GM19240 (cell line): ENCODE data around the gene CECR2.

Experiments used
- DNase-seq: peaks from one replicate; pipeline ENCODE4 v3.0.0; 2011; ENCODE audit warnings: low spot score; ENCODE audit not compliant: insufficient read length

CECR2 gene

DNA sequence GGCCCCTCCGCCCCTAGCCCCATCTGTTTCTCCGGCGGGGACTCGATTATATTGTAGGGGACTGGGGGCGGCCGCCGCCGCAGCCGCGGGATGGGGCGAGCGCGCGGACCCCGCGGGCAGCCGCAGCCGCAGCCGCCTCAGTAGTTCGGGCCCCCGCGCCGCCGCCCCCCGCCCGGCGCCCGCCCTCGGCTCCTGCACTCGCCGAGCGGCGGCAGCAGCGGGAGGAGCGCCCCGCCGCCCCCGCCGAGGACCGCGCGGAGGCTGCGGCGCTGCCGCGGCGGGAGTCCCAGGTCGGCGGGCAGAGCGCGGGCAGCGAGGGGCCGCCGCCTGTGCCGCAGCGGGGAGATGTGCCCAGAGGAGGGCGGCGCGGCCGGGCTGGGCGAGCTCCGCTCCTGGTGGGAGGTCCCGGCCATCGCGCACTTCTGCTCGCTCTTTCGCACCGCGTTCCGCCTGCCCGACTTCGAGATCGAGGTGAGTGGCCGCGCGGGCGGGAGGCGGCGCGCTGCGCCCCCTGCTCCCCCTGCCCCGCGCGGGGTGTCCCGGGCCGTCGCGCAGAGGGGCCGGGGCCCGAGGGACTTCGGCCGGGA, at the start of gene CECR2:
Gene CECR2, plus strand, starts transcription at position 22 of the 587 bp plus-strand sequence. Its CDS starts 324 bp downstream, at position 346.
- no peak for DNase-seq

DNA sequence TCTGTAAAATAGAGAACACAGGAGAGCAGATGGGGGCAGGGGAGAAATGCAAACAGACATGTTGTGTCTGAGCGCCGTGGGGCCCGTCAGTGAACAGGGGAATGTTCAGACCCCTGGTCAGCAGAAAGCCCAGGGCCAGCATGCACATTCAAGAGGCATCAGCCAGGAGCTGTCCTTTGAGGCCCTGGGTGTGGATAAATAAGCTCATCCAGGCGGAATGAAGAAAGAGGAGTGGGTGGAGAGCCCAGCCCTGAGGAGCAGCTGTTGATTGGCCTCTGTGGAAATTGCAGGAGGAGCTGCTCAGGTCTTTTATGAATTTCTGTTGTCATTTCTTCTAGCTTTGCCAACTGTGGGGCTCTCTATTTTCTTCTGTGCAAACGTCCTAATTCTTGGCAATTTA, 49.7 kb upstream of the CECR2 start:
- no peak for DNase-seq

GRCh38 chr22:17322511-17322910, 46.7 kb upstream of the CECR2 start:
- DNase-seq = no peak

DNA sequence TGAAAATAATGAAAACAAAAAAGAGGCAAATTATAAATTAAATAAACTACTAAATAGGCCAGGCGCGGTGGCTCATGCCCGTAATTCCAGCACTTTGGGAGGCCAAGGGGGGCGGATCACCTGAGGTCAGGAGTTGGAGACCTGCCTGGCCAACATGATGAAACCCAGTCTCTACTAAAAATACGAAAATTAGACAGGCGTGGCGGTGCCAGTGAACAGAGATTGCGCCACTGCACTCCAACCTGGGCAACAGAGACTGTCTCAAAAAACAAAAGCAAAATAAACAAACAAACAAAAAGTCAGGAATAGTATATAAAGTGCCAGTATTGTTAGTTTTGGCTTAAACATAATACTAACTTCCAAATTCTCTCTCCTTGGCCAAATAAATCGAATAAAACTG, 37.6 kb upstream of the CECR2 start:
- no peak for DNase-seq

DNA sequence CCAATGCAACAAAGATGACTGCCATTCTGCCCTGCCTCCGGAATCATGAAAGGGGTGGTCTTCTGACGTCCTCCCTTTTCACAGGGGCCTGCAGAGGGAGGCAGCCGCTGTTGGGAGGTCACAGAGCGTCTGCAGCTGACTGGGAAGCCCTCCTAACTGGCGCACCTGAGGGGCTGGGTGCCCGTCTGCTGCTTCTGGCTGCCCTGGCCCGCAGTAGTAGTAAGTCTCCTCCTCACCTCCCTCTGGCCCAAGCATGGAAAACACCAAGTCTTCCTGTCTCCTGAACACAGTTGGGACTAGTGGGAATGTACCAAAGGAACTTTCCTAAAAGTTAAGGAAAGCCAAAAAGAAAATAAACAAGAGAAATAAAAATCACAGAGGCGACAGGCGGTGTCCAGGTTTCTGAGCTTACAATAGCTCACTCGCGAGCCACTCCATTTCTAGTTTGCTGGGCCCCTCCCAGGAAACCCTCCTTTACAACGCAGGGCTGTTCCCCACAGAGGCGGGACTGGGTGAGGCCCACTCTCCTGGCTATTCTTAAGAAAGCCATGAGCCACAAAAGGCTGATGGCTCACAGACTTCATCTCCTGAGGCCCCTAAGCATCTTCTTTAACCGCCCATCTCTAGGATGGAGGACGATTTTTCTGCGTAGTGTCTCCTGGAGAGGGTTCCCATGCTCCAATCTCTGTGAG, 37.0 kb upstream of the CECR2 start:
- no peak for DNase-seq

DNA sequence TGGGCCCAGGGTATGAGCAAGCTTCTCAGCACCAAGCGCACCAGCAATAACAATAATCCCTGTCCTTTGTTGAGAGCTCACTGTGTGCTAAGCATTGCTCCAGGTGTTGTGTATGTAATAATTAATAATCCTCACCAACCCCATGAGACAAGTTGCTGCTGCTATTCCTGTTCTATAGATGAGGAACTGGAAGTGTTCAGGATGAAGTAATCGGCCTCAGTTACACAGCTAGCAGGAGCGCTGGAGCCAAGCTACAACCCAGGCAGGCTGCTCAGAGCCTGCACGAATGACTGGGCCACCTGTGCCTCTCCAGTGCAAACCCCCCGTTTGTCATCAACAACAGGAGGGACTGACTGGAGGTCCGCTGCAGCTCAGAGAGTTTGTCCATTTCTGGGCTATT, 35.2 kb upstream of the CECR2 start:
- no peak for DNase-seq

- no peak for DNase-seq
Observed at GRCh38 chr22:17334983-17335382, 34.3 kb upstream of the CECR2 start.

GRCh38 chr22:17336061-17336460, 33.2 kb upstream of the CECR2 start:
- no peak for DNase-seq

GRCh38 chr22:17337639-17338038, 31.6 kb upstream of the CECR2 start:
- DNase-seq = no peak

GRCh38 chr22:17339095-17339693, 30.1 kb upstream of the CECR2 start:
- no peak for DNase-seq

DNA sequence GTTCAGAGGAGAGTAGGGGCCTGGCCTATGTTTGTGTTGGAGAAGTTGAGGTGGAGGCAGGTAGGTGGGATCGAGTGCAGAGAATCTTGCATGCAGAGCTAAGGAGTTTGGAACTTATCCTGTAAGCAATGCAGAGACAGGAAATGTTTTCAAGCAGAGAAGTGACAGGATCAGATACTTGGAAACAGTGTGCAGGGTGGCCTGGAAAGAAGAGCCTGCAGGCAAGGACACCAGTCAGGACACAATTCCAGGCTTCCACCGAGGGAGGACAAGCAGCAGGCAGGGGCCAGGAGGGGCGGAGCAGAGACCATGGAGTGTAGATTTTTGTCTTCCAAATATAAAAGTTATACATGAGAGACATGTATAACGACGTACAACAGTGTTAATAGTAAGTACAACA, 26.9 kb upstream of the CECR2 start:
- DNase-seq = no peak

DNA sequence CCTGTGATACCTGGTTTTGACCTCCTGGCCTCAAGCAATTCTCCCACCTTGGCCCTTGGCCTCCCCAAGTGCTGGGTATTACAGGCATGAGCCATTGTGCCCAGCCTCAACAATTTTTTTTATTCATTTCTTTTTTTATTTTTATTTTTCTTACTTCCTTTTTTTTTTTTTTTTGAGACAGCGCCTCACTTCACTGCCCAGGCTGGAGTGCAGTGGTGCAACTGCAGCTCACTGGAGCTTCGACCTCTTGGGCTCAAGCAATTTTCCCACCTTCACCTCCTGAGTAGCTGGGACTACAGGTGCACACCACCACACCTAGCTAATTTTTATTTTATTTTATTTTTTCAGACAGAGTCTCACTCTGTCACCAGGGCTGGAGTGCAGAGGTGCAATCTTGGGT, 25.5 kb upstream of the CECR2 start:
- no peak for DNase-seq

- DNase-seq = no peak
Observed at GRCh38 chr22:17346578-17346977, 22.7 kb upstream of the CECR2 start.

DNA sequence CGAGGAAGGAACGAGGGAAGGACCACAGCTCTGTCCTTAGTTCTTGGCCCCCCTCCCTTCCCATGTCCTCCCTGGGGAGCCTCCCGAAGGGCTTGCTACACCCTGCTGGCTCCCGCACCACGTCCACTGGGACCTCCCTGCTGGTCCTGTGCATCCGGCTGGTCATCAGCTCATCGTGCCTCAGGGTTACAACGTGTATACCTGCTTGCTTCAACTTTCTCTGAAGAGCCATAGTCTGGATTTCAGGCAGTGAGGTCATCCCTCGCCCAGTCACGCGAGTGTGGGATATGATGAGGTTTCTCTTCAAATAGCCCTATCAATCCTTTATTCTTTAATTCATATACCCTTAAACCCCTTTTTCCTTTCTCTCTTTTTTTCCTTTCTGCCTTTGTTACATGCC, 21.5 kb upstream of the CECR2 start:
- DNase-seq = no peak

GRCh38 chr22:17348464-17349103, 20.7 kb upstream of the CECR2 start:
- DNase-seq = no peak

DNA sequence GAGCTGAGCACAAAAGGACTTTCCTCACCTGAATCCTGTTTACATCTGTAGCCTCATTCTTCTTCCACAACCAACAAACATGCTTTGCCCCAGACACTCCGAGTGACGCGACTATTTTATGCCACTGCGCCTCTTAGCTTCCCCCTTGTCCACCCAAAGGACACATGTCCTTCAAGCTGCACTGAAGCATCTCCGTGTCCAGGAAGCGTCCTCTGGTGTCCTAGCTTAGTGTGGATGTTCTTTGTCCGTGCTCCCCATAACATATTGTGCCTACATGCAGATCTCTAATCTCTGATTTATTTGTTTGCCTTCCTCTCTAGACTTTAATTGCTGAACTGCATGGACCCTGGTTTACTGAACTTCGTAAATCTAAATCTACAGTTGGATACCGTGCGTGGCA, 20.1 kb upstream of the CECR2 start:
- no peak for DNase-seq

- no peak for DNase-seq
Observed at GRCh38 chr22:17350292-17350691, 19.0 kb upstream of the CECR2 start.

DNA sequence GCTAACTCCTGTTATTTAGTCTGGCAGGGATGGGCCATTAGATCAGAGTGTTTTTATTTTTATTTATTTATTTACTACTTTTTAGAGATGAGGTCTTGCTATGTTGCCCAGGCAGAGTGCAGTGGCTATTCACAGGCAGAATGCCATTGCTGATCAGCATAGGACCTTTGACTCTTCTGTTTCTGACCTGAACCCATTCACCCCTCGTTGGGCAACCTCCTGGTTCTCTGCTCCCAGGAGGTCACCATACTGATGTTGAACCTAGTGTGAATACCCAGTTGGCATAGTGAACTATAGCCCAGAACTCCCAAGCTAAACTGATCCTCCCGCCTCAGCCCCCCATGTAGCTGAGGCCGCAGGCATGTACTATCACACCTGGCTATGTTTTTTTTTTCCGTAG, 16.5 kb upstream of the CECR2 start:
- no peak for DNase-seq

DNA sequence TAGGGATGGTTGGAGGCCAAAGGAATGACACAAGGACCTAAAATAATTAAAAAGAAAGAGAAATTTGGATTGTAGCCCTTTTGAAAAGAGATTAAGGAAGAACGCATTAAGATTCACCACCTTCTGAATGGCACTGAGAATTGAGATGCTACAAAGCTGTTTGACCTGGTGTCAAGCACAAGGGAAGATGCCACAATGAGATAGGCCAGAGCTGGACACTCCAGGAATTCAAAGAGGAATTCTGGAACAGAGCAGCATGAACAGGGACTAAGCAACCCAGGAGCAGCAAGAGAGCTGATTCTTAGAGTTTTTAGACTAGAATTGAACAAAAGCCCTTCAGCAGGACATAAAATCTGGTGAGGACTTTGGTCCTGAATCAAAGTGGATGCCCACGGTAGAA, 11.6 kb upstream of the CECR2 start:
- DNase-seq = no peak

GRCh38 chr22:17358415-17358814, 10.8 kb upstream of the CECR2 start:
- DNase-seq = no peak

DNA sequence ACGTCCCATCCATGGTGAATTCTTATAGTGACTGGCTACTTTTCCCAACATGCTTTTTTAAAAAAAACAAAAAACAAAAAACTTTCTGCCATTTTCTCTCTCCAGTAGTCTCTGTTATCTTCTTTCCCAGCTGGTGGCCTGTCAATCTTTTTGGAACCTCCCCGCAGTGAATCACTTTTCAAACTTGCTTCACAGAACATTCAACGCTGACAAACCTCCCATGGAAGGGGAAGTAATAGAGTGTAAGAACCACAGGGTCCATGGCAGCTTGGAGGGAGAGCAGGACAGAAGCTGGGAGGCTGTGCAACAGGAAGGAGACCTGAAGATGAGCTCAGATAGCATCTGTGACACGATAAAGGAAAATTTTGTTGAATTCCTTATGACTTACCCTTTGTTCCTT, 9.8 kb upstream of the CECR2 start:
- DNase-seq = no peak

GRCh38 chr22:17366329-17366728, 2.9 kb upstream of the CECR2 start:
- DNase-seq = no peak

- DNase-seq = no peak
Observed at GRCh38 chr22:17366830-17367229, 2.4 kb upstream of the CECR2 start.
